ENCODE measurements around the gene RNF103. TPM values are rescaled to one million over a fixed set of nuclear protein-coding genes. Genes with fewer than 3 reads are reported as not detected.
"Not testable (repeated sequence)": the region's sequence is repeated elsewhere in the genome, so short reads cannot be mapped to it uniquely, and the experiment has no call there.

Gene RNF103
- total RNA-seq, 1 donor from 2014 or later = 37.8 TPM

DNA sequence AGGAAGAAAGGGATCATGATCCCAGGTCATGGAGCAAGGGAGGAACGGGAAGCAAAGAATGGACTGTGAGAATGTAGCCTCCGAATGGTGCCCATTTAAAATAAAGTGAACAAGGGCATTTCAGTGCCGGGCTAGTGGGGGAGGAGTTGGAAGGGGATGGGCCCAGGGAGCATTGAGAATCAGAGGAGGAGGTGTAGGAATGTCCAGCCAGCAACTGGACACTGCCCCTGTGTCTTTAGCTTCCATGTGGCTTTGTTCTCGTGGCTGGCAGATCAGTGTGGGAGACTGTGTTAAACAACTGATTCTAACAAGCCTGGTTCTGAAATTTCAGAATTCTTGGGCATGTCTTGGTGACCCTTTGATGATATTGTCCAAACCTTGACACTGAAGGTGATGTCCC, 1.4 kb upstream of the RNF103 start:
- DNase-seq (ENCODE audit: low spot score) = no peak

DNA sequence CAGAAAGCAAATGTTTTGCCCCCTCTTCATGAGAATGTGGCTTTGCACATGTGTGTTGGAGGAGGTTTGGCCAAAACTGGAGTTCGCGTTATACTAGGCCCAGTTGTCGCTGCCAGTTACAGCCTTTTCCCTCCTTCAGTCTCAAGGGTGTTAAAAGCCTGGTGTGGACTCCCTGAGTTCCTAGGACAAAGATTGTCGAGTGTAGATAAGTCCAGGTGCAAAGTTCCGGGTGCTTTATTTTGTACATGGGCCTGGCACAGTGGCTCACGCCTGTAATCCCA, 542 bp upstream of the RNF103 start:
- DNase-seq (ENCODE audit: low spot score) = no peak

DNA sequence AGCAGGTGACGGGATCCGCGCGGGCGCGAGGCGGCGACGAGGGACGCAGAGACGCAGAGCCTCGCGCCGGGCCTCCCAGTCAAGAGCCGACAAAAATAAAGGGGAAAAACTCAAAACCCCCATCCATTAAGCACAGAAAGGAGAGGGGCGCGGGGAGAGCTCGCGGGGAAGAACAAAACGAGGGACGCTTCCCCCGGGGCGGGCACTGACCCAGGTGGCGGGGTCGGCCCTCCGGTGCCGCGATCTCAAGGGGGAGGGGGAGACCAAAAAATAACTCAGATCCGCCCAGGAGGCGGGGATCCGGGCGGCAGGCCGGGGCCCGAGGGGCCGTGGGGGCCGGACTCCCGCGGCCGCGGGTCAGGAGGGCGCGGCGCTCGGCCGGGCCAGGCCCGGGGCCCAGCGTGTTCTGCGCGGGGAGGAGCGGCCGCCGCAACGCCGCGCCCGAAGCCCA, 597 bp downstream of the RNF103 start:
- DNase-seq (ENCODE audit: low spot score) = peak; percentile 66

DNA sequence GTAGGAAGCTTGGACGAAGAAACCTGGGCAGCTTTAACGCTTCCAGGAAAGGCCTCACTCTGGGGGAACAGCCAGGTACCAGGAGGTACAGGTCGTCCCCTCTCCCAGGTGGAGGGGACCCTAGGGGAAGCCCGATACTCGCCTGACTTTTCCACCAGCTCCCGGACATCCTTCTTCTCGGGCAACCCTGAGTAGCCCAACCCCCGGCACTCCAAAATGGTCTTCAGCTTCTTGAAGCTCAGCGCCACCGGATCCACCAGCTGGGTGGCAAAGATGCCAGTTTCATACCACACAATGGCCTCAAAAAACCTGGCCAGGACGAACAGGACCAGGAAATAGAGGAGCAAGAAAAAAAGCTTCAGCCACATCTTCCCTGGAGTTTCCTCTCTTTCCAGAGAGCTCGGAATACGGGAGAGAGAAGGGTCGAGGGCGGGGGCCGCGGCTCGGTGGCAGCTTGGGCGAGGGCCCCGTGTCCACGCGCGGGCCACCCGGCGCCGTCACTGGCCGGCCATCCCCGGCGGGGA, 1.1 kb downstream of the RNF103 start:
- DNase-seq (ENCODE audit: low spot score) = peak; percentile 33

DNA sequence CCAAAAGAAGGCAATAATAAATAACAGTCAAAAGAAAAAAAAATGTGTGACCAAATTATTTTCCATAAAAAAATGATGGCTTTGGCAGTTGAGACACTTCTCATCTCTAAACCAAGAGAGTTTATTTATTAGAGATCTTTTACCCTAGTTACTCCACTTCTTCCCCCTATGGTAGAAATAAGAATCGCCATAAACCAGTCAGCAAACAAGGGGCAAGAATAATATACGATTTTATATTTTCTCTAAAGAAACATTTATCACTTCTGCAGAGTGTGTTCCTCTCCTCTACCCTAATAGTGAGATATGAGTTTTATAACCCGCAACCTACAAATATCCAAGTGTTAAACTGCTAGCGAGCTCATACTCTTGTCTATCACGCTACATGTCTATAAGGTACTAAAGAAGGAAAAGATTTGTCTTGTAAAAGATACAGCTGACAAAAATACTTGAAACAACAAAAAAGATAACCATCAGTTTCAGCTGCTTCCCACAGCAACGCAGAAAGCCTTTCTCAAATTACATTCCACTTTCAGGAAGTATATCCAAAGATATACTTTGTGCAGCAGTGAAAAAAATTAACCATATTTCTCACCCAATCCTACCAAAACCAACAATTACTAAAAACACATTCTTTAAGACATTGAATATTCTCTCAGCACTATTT, 2.3 kb downstream of the RNF103 start:
- peak; percentile 22 for DNase-seq (ENCODE audit: low spot score)

DNA sequence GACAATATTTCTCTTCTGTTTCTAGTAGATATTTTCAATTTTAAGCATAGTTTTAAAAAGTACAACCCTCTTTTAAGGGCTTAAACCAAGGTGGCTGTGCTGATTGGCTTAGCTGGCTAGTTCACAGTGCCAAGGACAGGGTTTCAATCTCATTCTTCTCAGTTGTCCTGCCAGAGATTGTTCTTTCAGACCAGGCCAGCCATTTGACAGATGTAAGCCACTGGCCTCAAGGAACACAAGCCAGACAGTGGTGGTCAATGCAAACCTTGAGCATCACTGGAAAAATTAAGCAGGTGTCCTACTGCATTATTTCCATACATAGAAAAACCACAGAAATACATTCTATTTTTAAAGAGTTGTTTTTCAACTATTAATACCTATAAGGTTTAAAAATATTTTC, 5.9 kb downstream of the RNF103 start:
- DNase-seq (ENCODE audit: low spot score) = no peak

DNA sequence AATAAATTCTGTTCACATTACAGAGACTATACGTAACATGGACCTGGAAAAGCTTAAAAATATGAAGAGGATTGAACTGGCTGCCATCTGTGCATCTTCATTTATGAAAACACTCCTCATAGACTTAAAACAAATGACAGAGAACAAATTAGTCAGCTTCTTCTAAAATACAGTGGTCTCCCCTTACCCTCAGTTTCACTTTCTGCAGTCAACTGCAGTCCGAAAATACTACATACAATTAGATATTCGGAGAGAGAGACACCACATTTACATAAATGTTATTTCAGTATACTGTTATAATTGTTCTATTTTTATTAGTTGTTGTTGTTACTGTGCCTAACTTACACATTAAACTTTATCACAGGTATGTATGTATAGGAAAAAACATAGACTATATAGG, 6.5 kb downstream of the RNF103 start:
- no peak for DNase-seq (ENCODE audit: low spot score)

DNA sequence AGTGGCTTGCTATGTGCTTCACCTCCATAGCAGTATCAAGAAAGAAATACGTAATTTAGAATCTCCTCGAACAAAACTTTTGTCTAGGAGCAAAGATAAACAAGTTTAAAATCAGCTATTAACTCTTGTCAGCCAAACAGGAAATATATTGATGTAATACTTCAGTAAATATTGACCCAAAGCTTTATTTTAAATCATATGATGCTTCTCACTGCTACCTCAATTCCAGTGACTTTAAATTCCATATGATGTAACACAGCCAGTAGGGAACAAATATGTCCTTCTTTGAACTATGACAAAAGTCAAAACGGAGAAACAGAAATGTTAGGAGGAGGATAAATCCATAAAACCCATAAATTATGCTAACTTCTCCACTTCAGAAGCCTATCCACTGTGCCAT, 7.2 kb downstream of the RNF103 start:
- no peak for DNase-seq (ENCODE audit: low spot score)

DNA sequence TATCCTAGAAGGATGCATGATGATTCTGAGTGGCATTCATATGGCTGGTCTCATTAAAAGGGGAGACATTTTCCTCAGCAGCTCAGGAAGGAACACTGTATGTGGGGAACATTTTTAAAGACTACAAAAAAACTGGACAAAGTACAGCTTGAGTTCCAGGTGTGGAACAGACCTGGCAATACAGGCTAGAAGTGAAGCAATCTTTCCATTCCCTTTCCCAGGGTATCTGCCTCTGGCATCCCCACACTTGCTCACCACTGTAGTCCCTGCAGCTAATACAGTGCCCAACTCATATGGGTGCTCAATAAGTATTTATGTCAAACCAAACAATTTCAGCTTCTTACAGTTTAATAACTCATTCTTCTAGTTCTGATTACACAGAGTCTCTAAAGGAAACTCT, 8.1 kb downstream of the RNF103 start:
- no peak for DNase-seq (ENCODE audit: low spot score)

DNA sequence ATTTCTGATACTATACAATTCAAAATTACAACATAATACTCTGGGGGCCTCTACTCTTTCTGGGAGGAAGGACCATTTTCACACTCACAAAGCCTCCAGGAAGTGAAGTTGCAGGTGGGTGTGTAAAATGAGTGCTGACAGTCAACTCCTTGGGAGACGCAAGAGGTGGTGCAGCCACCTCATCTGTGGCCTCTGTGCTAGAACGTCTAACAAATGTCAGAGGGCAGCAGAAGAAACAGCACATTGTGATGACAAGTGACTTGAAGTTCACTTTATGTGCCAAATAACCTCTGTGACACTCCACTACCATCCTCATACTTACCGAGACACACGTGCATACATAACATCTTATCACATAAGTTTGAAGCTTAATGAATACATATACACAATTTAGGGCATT, 10.2 kb downstream of the RNF103 start:
- no peak for DNase-seq (ENCODE audit: low spot score)

DNA sequence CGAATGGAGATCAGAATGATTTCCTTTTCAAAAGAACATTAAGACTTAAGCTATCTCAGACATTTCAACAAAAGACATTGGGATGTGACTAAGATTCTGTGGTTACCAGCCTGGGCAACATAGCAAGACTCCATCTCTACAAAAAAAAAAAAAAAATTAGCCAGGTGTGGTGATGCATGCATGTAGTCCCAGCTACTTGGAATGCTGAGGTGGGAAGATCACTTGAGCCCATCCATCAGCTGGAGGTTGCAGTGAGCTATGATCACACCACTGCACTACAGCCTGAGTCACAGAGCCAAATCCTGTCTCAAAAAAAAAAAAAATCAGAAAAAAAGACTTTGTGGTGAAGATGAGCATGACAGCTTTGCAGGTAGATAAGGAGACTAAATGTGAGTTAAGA, 12.8 kb downstream of the RNF103 start:
- DNase-seq (ENCODE audit: low spot score) = no peak

DNA sequence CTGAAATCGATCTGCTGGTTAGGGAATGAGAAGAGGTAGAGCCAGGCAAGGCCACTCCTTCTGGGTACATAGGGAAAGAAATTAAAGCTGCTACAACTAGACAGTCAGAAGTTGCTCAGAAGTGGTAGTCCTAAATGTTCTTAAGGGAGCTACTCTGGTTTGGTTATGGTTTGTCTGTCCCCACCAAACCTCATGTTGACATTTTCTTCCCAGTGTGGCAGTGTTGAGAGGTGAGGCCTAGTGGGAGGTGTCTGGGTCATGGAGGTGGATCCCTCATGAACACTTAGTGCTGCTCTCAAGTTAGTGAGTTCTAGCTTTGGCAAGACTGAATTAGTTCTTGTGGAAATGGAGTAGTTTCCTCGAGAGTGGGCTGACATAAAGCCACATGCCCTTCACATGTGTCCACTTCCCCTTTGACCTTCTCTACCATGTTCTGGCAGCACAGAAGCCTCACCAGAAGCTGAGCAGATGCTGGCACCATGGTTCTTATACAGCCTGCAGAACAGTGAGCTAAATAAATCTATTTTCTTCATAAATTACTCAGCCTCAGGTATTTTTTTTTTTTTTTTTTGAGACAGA, 14.7 kb downstream of the RNF103 start:
- DNase-seq (ENCODE audit: low spot score) = no peak

DNA sequence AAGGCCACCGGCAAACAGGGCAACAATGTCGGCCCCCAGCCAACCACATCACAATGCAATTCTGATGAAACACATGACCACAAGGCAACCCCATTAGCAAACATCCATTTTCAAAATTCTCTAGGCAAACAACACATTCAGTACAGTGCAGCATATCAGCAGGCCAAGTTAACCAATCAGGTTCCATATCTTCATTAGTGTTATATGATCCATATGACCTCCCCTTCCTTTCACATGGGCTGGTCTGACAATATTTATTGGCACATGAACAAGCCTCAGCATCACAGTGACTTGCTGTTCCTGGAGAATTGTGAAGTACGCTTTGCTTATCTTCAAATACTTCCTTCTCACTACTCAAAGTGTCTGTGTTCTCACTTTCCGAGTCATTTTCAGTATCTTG, 19.8 kb downstream of the RNF103 start:
- no peak for DNase-seq (ENCODE audit: low spot score)

DNA sequence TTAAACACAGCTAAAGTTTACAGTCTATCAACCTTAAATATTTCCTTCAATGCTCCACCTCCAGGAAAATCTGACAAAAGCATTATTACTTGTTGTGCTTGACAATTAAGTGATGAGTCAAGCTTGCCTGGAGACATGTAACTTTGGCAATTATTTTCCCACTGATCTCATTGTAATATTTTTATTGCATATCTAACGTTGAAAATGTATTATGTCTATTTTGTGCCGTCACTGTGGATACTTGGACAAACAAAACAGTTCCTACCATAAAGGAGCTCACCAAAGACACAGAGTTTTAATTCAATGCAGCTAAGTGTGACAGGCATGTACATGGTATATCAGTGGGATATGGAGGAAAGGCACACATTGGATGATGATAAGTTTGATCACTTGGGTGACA, 24.7 kb downstream of the RNF103 start:
- no peak for DNase-seq (ENCODE audit: low spot score)

DNA sequence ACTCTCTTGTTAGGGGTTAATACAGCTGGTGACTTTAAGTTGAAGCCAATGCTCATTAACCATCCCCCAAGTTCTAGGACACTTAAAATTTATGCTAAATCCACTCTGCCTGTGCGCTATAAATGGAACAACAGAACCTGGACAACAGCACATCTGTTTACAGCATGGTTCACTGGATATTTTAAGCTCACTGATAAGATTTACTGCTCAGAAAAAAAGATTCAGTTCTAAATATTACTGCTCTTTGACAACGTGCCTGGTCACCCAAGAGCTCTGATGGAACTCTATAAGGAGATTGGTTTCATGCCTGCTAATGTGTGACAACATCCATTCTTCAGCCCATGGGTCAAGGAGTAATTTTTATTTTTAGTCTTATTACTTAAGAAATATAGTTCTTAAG, 27.5 kb downstream of the RNF103 start:
- peak; percentile 9 for DNase-seq (ENCODE audit: low spot score)

DNA sequence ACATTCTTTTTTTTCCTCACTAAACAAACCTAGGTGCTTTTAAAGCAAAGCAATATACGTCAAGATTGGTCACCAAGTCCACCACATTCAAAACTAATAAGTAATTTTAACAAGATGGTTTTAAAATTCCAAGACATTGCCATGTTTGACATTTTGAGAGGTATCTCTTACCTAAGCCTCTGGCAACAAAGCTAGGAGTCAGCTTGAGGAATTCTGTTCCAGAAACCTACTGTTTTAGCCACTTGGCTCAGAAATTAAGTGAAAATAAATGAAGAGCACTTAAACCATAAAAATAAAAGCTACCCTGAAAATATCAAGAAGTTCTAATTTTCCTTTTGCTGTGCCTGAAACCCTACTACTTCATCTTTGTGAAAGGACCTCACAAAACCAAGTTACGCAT, 30.4 kb downstream of the RNF103 start:
- DNase-seq (ENCODE audit: low spot score) = no peak

DNA sequence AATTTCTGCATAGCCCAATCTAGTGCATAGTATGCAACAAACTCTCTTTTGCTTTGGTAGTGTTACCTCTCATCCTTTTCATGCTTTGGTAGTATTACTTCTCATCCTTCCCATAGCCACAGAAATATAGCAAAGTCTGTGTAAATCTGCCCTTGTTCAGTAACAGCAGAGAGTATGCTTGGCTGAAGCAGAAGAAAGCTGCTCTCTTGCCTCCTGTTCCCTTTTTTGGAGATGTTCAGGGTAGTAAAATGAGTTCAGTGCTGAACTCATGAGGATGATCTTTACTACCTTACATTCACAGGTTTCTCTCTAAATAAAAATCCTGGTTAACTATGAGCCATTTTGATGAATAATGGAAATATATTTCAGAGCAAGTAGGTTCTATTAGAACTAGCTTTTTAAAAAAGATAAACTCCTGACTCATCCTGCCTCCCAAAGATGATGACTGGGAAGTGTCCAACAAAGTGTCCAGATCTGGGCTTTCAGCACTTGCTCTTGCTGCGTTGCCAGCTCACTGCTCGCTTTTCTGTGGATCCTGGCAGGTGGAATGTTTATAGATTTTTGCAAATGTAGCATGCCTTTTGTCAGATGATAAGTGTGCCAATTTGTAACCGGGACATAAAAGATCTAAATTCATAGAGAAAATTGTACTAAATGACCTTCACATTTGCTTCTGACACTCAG, 31.0 kb downstream of the RNF103 start:
- DNase-seq (ENCODE audit: low spot score) = peak; percentile 64

DNA sequence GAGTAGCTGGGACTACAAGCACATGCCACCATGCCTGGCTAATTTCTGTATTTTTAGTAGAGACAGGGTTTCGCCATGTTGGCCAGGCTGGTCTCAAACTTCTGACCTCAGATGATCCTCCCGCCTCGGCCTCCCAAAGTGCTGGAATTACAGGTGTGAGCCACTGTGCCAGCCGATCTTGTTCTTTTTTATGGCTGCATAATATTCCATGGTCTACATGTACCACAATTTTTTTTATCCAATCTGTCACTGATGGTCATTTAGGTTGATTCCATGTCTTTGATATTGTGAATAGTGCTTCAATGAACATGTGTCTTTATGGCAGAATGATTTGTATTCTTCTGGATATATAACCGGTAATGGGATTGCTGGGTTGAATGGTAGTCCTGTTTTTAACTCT, 34.0 kb downstream of the RNF103 start:
- DNase-seq (ENCODE audit: low spot score) = not testable (repeated sequence)

DNA sequence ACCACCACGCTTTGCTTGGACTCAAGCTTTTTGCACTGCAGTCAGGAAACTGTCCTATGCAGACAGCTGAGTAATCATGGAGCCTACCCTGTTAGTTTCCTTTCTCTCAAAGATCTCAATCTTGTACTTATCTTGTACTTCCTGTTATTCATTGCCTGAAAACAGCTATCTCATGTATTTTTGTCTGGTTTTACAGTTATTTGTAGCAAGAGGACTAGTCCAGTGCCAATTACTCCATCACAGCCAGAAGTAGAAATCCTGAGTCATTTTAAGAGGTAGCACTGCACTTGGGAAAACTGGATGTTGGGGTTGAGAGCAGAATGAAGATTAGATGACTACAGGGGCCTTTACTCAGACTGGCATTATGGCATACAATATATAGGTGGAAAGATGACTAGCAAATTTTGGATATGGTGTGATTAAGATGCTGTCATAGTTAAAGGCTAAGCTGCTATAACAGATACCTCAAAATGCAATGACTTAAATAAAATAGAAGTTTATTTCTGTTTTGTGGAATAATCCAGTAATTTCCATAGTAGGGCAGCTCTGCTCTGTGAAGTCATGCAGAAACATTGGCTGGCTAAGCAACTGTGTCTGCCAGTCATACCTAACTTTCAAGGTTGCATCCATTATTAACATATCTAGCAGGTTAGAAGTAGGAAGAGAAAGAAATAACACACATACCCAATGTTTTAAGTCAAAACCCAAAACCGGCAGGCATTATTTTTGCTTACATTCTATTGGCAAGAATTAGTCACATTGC, 39.3 kb downstream of the RNF103 start:
- peak; percentile 10 for DNase-seq (ENCODE audit: low spot score)

DNA sequence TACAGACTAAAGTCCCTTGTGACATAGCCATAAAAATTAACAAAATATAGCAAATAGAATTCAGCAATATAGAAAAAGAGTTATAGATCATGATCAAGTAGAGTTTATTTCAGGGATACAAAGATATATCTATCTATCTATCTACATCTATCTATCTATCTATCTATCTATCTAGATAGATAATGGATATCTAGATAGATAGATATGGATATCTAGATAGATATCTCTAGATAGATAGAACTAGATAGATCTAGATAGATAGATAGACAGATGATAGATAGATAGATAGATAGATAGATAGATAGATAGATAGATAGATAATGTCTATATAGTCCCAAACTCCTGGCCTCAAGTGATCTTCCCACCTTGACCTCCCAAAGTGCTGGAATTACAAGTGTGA, 43.1 kb downstream of the RNF103 start:
- no peak for DNase-seq (ENCODE audit: low spot score)

DNA sequence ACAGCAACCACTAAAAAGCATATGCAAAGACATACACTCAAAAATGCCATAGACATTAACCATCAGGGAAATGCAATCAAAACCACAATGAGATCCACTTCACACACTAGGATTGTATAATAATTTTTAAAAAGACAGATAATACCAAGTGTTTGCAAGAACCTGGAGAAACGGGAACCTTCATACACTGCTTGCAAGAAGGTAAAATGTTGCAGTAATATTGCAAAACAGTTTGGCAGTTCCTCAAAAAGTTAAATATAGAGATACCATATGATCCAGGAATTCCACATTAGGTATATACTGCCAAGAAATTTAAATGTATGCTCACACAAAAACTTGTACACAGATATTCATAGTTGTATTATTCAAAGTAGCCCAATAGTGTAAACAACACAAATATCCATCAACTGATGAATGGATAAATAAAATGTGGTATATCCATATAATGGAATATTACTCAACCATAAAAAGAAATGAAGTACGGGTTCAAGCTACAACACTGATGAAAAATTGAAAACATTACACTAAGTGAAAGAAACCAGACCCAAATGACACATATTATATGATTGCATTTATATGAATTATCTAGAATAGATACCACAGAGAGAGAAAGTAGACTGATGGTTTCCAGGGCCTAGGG, 45.7 kb downstream of the RNF103 start:
- no peak for DNase-seq (ENCODE audit: low spot score)

DNA sequence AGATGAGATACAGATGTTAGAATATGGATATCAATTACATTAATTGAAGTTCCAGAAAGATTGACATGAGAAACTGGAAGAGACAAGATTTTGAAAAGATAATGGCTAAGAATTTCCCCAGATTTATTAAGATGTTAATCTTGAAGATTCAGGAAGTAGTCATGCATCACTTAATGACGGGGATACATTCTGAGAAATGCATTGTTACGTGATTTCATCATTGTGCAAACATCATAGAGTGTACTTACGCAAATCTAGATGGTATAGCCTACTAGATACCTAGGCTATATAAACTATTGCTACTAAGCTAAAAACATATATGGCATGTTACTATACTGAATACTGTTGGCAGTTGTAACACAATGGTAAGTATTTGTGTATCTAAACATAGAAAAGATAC, 53.6 kb downstream of the RNF103 start:
- DNase-seq (ENCODE audit: low spot score) = no peak
